ENCODE data around the gene AHCYL2.
A peak's percentile ranks its signal among the peaks of the same experiment; 100 is the strongest.
"Not testable (repeated sequence)": the region's sequence is repeated elsewhere in the genome, so short reads cannot be mapped to it uniquely, and the experiment has no call there.

AHCYL2 gene

DNA sequence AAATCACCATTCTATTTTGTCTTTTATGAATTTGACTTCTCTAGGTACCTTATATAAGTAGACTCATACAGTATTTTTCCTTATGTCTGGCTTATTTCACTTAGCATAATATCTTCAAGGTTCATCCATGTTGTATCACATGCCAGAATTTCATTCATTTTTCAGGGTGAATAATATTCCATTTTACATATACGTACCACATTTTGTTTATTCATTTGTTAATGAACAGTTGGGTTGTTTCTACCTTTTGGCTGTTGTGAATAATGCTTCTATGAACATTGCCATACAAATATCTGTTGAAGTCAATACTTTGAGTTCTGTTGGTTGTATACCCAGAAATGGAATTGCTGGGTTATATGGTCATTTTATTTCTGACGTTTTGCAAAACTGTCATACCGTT, 20.7 kb downstream of the AHCYL2 start:
- DNase-seq, result no peak

DNA sequence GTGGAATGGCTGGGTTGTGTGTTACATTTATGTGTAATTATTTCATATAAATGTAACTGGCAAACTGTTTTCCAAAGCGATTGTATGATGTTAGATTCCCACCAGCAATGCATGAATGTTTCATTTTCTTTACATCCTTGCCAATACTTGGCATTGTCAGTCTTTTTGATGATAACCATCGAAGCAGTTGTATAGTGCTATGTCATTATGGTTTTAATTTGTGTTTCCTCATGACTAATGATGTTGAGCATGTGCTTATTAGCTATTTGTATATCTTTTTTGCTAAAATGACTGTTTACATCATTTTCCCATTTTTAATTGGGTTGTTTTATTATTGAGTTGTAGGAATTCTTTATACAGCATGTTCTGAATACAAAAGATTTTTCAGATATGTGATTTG, 22.3 kb downstream of the AHCYL2 start:
- DNase-seq, result no peak

DNA sequence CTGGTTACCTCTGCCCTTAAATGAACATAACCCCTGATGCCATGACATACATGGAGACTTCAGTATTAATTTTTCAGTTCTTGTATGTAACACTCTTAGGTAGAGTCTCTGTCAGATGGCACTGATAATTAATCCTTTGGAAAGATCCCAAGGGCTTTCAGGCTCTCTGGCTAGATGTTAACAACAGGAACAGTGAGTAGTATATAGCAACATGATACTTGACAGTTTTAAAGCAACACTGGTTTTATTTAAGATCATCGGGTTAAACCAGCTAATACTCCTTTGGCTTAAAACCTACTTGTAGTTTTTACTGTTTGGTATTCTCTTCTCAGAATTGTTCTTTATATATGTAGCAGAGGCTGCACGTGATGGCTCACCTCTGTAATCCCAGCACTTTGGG, 27.3 kb downstream of the AHCYL2 start:
- no peak for DNase-seq

DNA sequence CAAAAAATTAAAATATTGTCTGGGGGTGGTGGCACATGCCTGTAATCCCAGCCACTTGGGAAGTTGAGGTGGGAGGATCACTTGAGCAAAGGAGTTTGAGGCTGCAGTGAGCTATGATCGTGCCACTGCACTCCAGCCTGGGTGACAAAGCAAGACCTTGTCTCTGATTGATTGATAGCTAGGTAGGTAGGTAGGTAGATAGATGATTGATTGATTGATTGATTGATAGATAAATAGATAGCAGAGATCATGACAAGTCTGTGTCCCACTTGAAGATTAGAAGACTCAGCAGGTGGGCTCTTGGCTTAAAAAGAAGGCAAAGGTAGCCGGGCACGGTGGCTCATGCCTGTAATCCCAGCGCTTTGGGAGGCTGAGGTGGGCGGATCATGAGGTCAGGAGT, 27.8 kb downstream of the AHCYL2 start:
- DNase-seq, result not testable (repeated sequence)

DNA sequence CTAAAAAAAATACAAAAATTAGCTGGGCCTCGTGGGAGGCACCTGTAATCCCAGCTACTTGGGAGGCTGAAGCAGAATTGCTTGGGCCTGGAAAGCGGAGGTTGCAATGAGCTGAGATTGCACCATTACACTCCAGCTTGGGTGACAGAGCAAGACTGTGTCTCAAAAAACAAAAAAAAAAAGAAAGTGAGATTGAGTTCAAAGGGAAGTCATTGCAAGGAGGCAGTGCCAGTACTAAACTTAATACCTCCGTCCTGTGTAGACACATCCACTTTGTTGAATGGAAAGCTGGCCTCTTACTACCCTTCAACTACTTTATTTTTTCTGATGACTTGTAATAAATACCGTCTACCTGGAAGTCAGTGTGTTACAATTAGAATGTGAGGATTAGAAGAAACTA, 31.0 kb downstream of the AHCYL2 start:
- DNase-seq, result no peak

DNA sequence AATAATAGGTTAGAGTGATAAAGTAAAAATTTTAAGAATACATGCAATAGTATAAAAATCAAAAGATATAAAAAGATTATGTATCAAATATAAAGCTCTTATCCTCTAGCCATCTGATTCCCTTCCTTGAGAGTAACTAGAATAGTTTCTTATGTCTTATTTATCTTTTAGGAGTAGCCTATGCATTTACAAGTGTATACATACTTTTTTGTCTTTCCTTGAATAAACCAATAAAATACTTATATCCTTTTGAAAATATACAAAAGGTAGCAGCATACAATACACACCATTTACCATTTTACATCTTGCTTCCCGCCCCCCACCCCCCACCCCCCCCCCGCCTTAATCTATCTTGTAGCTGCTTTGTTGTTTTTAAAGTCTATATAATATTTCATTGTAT, 31.4 kb downstream of the AHCYL2 start:
- DNase-seq, result no peak

DNA sequence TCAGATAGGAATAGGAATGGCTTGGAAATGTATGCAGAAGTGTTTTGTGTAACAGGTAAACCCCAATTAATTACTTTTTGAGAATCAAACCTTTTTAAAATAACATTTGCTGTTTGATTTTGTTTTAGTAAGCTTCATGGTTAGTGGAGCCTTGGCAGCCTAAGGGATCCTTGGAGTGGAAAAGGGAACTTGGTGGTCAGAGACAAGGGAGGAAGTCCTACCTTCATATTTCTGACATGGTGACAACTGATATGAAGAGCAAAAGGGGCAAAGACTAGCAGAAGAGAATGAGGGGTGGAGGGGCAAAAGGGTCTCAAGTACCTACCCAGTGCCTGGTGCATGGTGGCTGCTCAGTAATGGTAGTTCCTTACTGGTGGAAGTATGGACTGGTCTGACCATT, 32.3 kb downstream of the AHCYL2 start:
- no peak for DNase-seq

DNA sequence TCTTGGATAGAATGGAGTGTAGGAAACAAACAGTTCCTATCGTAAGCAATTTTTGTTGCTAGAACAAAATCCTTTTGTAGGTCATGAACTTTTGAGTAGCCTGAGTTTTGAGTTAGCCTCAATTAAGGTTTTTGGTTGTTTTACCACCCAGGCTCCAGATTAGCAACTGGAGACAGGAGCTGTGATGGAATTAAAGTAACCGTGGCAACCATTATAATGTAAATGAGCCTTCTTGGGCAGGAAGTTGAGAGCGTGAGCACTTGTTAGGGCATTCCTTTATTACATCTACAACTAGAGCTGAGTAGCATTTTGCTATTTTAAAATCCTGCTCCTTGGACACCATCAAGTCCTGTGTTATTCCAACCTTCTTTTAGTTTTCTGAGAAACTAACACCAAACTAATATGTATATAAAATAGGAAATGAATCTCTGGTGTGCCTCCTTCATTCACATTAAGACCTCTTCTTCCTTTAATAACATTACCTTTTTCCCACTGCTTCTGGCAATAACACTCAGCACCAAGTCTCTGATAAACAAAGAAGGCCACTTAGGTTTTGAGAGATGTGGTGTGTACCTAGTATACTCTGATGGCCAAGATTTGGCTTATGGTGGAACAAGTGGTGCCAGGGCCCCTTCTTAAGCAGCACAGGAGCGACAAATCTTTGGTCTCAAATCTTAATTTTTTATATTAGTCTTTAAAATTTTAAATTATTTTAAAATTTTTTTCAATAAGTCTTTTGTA, 34.0 kb downstream of the AHCYL2 start:
- DNase-seq, result no peak

DNA sequence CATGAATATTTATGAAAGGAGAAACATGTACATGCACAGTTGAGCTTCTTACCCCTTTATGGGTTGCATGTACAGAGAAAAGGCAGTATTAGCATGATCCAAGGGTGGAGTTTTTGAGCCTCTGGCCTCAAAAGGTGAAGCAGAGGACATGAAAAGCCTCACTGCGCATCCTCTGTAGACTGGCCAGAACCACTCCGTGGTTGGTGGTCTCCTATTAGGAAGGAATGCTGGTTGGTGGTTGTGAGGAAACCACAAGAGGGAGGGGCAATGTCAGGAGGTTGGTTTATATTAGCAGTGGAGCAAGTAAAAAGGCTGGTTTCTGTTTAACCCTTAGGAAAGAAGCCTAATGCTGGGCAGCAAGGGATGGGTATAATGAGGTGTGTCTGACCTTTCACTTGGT, 37.5 kb downstream of the AHCYL2 start:
- DNase-seq, result no peak

DNA sequence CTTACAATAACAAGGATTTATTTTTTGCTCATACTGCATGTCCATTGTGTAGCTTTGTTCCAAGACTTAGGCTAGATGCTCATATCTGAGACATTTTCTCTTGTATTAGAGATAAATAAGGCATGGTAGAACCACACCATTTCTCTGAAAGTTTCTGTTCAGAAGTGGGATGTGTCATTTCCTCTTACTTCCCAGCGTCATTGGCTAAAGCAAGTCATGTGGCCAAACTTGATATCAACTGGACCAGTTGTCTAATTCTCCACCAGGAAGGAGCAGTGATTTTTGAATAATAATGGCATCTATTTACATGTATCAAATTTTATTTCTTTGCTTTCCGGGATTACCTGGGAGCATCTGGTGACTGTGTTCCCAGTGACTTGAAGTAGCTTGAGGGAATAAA, 38.3 kb downstream of the AHCYL2 start:
- no peak for DNase-seq

DNA sequence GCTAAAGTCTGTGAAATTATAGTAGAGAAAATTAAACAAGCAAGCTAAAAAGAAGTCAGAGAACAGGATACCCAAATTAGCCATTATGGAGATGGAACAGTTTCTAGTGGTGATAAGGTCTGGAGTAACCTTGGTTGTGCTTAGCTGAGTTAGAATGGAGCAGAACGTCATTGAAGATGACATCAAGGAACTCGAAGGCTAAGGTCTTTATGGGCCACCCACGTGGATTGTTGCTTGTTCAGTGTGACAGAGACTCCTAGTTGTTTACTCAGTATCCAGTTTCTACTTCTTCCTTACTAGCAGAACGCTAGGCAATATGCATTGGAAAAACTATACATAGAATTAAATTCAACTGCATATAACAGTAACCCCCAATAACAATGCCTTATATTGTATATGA, 39.7 kb downstream of the AHCYL2 start:
- DNase-seq, result no peak

DNA sequence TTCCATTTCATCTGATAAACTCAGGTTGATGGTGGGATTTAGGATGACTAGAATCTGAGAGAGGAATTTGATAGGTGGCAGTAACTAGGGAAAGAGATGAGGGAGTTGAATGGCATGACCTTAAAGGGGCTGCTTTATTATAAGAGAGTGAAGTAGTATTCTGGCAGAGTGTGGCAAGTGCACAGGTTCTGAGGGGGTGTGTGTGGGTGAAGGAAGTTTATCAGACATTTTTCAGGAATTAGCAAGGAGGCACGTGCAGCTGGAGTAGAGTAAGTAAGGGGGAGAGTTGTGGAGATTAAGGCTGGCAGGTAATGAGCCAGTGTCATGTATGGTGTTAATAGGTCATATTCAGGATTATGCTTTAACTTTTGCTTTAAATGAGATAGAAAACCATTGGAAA, 40.5 kb downstream of the AHCYL2 start:
- DNase-seq, result no peak

DNA sequence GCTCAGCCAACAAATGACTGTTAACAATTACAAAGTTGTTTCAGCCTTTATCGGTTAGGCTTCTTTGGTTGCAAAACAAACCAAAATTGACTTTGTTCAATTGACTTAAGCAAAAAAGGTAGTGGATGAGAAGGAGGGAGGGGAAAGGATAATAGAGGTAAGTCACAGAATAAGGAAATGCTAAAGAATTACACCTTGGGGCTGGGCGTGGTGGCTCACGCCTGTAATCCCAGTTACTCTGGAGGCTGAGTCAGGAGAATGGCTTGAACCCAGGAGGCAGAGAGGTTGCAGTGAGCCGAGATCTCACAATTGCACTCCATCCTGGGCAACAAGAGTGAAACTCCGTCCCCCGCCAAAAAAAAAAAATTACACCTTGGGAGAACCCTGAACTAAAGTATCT, 41.4 kb downstream of the AHCYL2 start:
- no peak for DNase-seq

DNA sequence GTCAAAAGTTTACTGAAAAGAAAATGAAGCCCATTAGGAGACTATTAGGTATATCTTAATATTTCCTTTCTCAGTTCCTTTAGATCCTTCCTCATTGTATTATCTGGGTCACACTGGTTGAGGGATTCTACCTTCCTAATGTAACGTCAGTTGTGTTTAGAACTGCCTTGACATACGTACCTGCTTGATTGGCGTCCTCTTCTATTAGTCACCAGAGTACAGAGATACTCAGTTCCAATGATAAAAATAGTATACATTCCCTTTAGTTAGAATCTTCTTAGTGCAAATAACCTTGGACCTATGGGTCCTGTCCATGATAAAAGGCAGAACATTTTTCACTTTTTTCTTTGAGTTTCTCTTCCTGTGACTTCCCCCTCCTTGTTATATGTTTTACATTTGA, 45.2 kb downstream of the AHCYL2 start:
- no peak for DNase-seq

DNA sequence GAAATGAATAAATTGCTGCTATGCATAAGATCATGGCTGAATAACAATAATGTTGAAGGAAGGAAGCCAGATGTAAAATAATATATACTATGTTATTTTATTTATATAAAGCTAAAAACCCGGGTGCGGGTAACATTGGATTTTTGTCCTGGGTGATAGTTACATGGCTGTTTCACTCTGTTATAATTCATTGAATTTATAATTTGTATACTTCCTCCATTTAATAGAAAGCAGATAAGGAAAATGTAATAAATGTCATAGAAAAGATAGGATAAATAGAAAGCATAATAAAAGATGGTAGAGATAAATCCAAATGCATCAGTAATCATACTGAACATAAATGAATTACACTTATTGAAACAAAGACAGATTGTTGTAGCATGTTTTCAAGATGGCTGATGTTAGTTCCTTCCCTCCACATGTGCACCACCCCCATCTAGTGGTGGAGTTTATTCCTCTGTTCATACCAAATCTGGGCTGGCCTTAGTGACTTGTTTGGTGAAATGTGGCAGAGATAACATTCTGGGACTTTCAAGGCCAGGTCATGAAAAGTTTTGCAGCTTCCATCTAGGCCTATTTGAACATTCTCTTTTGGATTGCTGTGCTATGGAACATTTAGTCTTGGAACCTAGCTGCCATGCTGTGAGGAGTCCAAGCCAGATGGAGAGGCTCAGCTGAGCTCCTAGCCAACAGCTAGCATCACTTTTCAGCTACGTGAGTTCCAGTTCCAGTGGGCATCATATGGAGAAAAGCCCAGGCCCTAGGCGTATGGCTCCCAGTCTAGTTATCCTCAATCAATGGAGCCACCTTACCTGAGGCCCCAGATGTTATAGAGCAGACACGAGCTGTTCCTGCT, 46.9 kb downstream of the AHCYL2 start:
- peak; percentile 77 for DNase-seq

DNA sequence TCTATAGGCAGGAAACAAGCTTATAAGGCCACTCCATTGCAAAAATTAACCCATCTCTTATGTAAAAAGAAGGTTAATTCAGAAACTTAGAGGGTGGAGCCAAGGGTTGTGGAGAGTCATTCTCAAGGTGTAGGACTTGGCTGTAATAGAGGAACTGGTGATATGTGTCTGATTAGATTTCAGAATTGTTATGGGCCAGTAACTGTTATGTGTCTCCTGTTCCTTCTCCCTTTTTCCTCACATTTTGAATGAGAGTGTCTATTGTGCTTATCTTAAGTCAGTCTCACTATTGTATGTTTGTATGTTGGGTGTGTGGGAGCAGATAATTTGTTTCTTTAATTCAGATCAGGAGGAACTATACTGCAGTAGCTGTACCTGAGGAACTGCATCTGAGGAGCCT, 49.1 kb downstream of the AHCYL2 start:
- DNase-seq, result no peak

DNA sequence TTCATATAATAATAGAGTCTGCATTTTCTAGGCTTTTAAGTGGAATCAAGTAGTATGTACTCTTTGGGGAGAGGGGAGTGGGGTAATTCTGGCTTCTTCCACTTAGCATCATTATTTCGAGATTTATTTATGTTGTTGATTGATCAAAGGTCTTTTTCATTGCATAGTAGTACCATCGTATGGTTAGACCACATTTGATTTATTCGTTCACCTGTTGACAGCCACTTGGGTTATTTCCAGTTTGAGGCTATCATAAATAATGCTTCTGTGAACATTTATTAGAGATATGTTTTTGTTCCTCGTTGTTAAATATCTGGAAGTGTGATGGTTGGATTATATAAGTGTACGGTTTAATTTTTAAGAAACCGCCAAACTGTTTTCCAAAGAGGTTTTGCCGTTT, 52.8 kb downstream of the AHCYL2 start:
- no peak for DNase-seq

DNA sequence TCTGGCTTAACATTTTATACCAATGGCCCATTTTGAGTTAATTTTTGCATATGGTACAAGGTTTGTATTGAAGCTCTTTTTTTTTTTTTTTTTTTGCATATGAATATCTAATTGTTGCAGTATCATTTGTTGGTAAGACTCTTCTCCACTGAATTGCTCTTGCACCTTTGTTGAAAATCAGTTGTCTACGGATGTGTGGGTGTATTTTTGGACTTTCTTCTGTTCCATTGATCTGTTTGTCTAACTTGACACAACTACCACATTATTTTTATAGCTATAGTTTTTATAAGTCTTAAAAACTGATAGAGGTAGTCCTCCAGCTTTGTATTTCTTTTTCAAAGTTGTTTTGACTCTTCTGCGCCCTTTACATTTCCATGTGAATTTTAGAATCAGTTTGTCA, 53.9 kb downstream of the AHCYL2 start:
- no peak for DNase-seq

DNA sequence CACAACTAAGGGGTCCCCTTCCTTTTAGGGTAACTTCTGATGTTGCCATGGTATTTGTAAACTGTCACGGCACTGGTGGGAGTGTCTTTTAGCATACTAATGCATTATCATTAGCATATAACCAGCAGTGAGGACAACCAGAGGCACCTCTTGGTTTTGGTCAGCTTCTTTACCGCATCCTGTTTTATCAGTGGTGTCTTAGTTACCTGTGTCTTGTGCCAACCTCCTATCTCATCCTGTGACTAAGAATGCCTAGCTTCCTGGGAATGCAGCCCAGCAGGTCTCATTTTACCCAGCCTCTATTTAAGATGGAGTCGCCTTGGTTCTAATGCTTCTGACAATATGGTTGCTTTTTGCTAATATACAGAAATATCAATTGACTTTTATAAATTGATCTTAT, 54.9 kb downstream of the AHCYL2 start:
- DNase-seq, result no peak

DNA sequence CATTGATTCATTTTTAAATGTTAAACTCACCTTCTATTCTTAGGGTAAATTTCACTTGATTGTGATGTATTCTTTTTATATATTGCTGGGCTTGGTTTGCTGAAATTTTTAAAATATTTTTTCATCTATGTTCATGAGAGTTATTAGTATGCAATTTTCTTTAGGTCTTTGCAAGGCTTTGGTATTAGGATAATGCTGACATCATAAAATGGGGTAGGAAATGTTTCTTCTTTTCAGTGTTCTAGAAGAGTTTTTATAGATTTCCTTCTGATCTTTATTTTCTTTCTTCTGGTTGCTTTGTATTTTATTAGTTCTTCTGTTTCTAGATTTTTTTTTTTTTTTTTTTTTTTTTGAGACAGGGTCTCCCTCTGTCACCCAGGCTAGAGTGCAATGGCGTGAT, 56.3 kb downstream of the AHCYL2 start:
- DNase-seq, result no peak

DNA sequence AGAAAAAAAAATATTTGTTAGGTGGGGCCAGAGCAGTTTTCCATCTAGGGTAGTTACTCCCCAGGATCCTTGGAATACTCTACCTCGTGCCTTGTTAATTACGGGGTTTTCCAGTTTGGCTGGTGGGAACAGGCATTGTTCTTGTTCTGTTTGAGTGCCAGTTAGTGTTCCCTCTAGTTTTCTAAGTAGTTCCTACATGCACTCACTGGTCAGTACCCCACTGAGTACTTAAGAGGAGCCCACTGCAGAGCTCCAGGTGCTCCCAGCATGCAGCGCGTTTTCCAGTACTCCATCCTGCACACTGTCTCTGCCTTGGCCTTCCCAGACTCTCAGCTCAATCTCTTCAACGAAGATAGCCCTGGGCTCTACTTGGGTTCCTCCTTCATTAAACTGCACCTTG, 58.0 kb downstream of the AHCYL2 start:
- DNase-seq, result no peak

DNA sequence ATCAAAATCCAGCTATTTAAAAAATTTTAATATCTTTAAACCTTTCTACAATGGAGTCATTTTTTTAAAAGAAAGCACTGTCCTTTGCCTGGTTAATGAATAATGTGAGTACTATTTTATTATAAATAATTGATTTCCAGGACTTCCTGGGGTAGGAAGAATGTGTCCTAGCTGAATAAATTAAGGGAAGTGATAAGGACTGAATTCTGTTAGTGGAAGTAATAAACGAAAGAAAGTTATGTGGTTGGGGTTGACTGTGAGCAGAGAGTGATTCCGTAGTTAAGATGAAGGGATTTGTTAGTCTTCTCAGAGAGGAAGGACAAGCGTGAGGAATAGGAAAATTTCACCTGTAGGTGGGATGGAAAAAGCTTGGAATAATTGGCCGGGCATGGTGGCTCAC, 59.1 kb downstream of the AHCYL2 start:
- DNase-seq, result no peak

DNA sequence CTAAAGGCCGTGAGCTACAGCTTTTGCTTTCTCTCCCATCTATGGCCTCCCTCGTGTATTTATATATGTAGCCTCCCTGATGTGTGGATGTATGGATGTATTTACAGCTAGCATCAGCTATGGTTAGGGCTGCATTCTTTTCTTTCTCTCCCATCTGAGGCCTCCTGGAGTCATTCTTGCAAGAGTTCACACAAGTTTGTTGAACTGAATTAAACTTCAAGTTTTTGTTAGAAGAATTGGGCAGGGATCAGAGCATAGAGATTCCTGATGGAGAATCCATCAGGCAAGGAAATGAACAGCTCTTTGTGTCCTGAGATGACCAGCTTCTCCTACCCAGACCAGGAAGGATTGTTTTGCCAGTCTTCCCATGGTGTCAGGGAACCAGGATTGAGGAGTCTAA, 60.3 kb downstream of the AHCYL2 start:
- DNase-seq, result no peak

DNA sequence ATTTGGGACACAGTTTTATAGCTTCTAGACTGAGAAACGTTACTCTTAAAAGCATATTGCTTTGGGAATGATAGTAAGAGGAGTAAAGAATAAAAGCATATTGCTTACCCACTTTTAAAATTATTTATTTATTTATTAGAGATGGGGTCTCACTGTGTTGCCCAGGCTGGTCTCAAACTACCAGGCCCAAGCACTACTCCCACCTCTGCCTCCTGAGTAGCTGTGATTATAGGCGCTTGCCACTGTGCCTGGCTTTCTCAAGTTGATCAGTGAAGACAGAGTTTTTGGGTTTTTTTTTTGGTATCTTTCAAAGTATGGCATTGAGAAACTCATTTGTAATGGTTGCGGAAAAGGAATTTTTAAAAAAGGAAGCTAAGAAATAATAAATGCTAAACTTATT, 68.0 kb downstream of the AHCYL2 start:
- DNase-seq, result no peak

DNA sequence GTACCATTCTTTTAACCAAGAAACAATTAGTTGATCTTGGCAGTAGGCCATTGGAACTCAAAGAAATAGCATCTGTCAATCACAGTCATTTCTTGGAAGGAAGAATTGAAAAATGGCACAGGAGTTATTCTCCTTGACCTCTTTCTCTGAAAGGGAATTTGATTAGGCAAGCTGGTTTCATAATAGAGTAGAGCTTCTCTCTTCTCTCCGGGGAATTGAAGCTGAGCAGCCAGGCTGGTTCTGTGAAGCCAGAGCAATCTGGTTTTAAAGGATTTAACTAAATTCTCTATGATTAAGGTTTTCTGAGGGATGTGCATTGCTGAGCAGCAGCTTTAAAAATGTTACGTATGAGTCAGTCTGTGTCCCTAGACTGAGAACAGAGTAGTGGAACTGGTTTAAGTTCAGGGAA, 70.2 kb downstream of the AHCYL2 start:
- DNase-seq, result no peak
